HEK293 (cell line): ENCODE results near the gene ZCCHC7.

ENCODE experiments used
- ATF2 ChIP-seq: fragments of 450-650 bp; formaldehyde crosslinking; IDR thresholded peaks from 2 replicates; pipeline ENCODE4 v1.5.1; 2016; ENCODE audit warnings: missing biosample characterization, missing genetic modification characterization, low read depth
- GLI2 ChIP-seq: fragments of 450-650 bp; formaldehyde crosslinking; IDR thresholded peaks from 2 replicates; pipeline ENCODE4; 2017; ENCODE audit warnings: missing biosample characterization, missing genetic modification characterization, low read depth, borderline replicate concordance
- HOXD13 ChIP-seq: sonication (generic); formaldehyde crosslinking; IDR thresholded peaks from 2 replicates; pipeline ENCODE4 v1.8.0; 2022; ENCODE audit warnings: missing genetic modification reagents, borderline replicate concordance
- KLF10 ChIP-seq: fragments of 450-650 bp; IDR thresholded peaks from 2 replicates; pipeline ENCODE4 v1.5.1; 2018; ENCODE audit warnings: missing biosample characterization, mild to moderate bottlenecking, missing genetic modification characterization
- KLF7 ChIP-seq: fragments of 450-650 bp; formaldehyde crosslinking; IDR thresholded peaks from 2 replicates; pipeline ENCODE4 v1.5.1; 2016; ENCODE audit warnings: missing biosample characterization, missing genetic modification characterization, borderline replicate concordance
- ZBTB21 ChIP-seq: fragments of 450-650 bp; formaldehyde crosslinking; IDR thresholded peaks from 2 replicates; pipeline ENCODE4 v1.5.1; 2017; ENCODE audit warnings: missing biosample characterization, missing genetic modification characterization
- ZEB2 ChIP-seq: fragments of 450-650 bp; formaldehyde crosslinking; IDR thresholded peaks from 2 replicates; pipeline ENCODE4 v1.5.1; 2016; ENCODE audit warnings: missing biosample characterization, missing genetic modification characterization
- ZFP37 ChIP-seq: fragments of 450-650 bp; formaldehyde crosslinking; IDR thresholded peaks from 2 replicates; pipeline ENCODE4 v1.5.1; 2016; ENCODE audit warnings: missing biosample characterization, missing genetic modification characterization
- ZNF10 ChIP-seq: fragments of 450-650 bp; formaldehyde crosslinking; IDR thresholded peaks from 2 replicates; pipeline ENCODE4 v1.5.1; 2017; ENCODE audit warnings: missing biosample characterization, missing genetic modification characterization
- ZNF211 ChIP-seq: fragments of 450-650 bp; formaldehyde crosslinking; IDR thresholded peaks from 2 replicates; pipeline ENCODE4 v1.5.1; 2016; ENCODE audit warnings: low read depth, missing biosample characterization, missing genetic modification characterization
- ZNF239 ChIP-seq: fragments of 450-650 bp; formaldehyde crosslinking; IDR thresholded peaks from 2 replicates; pipeline ENCODE4 v1.5.1; 2016; ENCODE audit warnings: missing biosample characterization, missing genetic modification characterization
- ZNF518A ChIP-seq: fragments of 450-650 bp; formaldehyde crosslinking; conservative IDR thresholded peaks from 2 replicates; pipeline ENCODE4 v1.5.1; 2016; ENCODE audit warnings: low read depth, missing biosample characterization, missing genetic modification characterization
- ZNF530 ChIP-seq: fragments of 450-650 bp; formaldehyde crosslinking; IDR thresholded peaks from 2 replicates; pipeline ENCODE4 v1.5.1; 2016; ENCODE audit warnings: low read depth, missing biosample characterization, missing genetic modification characterization
- ZNF600 ChIP-seq: fragments of 450-650 bp; formaldehyde crosslinking; IDR thresholded peaks from 2 replicates; pipeline ENCODE4 v1.5.1; 2016; ENCODE audit warnings: missing biosample characterization, missing genetic modification characterization
- ZNF610 ChIP-seq: fragments of 450-650 bp; formaldehyde crosslinking; IDR thresholded peaks from 2 replicates; pipeline ENCODE4 v1.5.1; 2016; ENCODE audit warnings: missing biosample characterization, missing genetic modification characterization, borderline replicate concordance
- ZNF623 ChIP-seq: fragments of 450-650 bp; formaldehyde crosslinking; IDR thresholded peaks from 2 replicates; pipeline ENCODE4 v1.5.1; 2016; ENCODE audit warnings: missing biosample characterization, missing genetic modification characterization
- ZNF660 ChIP-seq: fragments of 450-650 bp; IDR thresholded peaks from 2 replicates; pipeline ENCODE4 v1.5.1; 2018; ENCODE audit warnings: missing biosample characterization, mild to moderate bottlenecking, missing genetic modification characterization
- ZNF692 ChIP-seq: fragments of 450-650 bp; formaldehyde crosslinking; IDR thresholded peaks from 2 replicates; pipeline ENCODE4 v1.5.1; 2016; ENCODE audit warnings: missing biosample characterization, missing genetic modification characterization
- ZNF776 ChIP-seq: fragments of 450-650 bp; formaldehyde crosslinking; IDR thresholded peaks from 2 replicates; pipeline ENCODE4 v1.5.0; 2017; ENCODE audit warnings: missing biosample characterization, missing genetic modification characterization, borderline replicate concordance
- ZSCAN23 ChIP-seq: fragments of 450-650 bp; formaldehyde crosslinking; IDR thresholded peaks from 2 replicates; pipeline ENCODE4 v1.5.1; 2016; ENCODE audit warnings: missing biosample characterization, missing genetic modification characterization
- TF ChIP-seq, protein P1 (sequence below): fragments of 450-650 bp; formaldehyde crosslinking; IDR thresholded peaks from 2 replicates; pipeline ENCODE4 v1.5.1; 2016; ENCODE audit warnings: missing biosample characterization, missing genetic modification characterization, low read depth
- TF ChIP-seq, protein P2 (sequence below): fragments of 450-650 bp; formaldehyde crosslinking; IDR thresholded peaks from 2 replicates; pipeline ENCODE4 v1.5.1; 2017; ENCODE audit warnings: missing biosample characterization, missing genetic modification characterization
- TF ChIP-seq, protein P3 (sequence below): fragments of 450-650 bp; formaldehyde crosslinking; optimal IDR thresholded peaks from 2 replicates; pipeline ENCODE3; 2016; ENCODE audit warnings: missing biosample characterization, mild to moderate bottlenecking, missing genetic modification characterization
- TF ChIP-seq, protein P4 (sequence below): fragments of 450-650 bp; formaldehyde crosslinking; IDR thresholded peaks from 2 replicates; pipeline ENCODE4 v1.5.1; 2017; ENCODE audit warnings: missing biosample characterization, missing genetic modification characterization

Gene ZCCHC7

GRCh38 chr9:37290940-37291485 is 170.6 kb downstream of the ZCCHC7 start (continued):
- TF ChIP-seq ZNF776 (tag by site-specific recombination) (no peak), ZBTB21 (0 out of 2 replicates have a peak, but pooled peaks have one; percentile 17), KLF10 (tag by site-specific recombination) (no peak), ZNF600 (tag by site-specific recombination) (no peak), ATF2 (tag by site-specific recombination) (peak; percentile 77; the same call in 1 of the 2 replicates), GLI2 (tag by site-specific recombination) (no peak), ZNF623 (tag by site-specific recombination) (no peak), ZSCAN23 (tag by site-specific recombination) (no peak), ZNF530 (tag by site-specific recombination) (no peak), ZFP37 (tag by site-specific recombination) (no peak), KLF7 (tag by site-specific recombination) (no peak), ZNF239 (tag by site-specific recombination) (no peak), ZNF518A (0 out of 2 replicates have a peak, but pooled peaks have one; percentile 32), ZNF692 (tag by site-specific recombination) (0 out of 2 replicates have a peak, but pooled peaks have one; percentile 42), ZNF610 (tag by site-specific recombination) (no peak), HOXD13 (CRISPR knock-in tag) (no peak), ZNF211 (no peak), ZNF10 (tag by site-specific recombination) (no peak), ZEB2 (tag by site-specific recombination) (peak; percentile 73), ZNF660 (peak; percentile 79)
- TF ChIP-seq, protein P1, sequence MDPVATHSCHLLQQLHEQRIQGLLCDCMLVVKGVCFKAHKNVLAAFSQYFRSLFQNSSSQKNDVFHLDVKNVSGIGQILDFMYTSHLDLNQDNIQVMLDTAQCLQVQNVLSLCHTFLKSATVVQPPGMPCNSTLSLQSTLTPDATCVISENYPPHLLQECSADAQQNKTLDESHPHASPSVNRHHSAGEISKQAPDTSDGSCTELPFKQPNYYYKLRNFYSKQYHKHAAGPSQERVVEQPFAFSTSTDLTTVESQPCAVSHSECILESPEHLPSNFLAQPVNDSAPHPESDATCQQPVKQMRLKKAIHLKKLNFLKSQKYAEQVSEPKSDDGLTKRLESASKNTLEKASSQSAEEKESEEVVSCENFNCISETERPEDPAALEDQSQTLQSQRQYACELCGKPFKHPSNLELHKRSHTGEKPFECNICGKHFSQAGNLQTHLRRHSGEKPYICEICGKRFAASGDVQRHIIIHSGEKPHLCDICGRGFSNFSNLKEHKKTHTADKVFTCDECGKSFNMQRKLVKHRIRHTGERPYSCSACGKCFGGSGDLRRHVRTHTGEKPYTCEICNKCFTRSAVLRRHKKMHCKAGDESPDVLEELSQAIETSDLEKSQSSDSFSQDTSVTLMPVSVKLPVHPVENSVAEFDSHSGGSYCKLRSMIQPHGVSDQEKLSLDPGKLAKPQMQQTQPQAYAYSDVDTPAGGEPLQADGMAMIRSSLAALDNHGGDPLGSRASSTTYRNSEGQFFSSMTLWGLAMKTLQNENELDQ = no peak
- TF ChIP-seq, protein P2, sequence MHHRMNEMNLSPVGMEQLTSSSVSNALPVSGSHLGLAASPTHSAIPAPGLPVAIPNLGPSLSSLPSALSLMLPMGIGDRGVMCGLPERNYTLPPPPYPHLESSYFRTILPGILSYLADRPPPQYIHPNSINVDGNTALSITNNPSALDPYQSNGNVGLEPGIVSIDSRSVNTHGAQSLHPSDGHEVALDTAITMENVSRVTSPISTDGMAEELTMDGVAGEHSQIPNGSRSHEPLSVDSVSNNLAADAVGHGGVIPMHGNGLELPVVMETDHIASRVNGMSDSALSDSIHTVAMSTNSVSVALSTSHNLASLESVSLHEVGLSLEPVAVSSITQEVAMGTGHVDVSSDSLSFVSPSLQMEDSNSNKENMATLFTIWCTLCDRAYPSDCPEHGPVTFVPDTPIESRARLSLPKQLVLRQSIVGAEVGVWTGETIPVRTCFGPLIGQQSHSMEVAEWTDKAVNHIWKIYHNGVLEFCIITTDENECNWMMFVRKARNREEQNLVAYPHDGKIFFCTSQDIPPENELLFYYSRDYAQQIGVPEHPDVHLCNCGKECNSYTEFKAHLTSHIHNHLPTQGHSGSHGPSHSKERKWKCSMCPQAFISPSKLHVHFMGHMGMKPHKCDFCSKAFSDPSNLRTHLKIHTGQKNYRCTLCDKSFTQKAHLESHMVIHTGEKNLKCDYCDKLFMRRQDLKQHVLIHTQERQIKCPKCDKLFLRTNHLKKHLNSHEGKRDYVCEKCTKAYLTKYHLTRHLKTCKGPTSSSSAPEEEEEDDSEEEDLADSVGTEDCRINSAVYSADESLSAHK (tag by site-specific recombination) = no peak
- TF ChIP-seq, protein P3, sequence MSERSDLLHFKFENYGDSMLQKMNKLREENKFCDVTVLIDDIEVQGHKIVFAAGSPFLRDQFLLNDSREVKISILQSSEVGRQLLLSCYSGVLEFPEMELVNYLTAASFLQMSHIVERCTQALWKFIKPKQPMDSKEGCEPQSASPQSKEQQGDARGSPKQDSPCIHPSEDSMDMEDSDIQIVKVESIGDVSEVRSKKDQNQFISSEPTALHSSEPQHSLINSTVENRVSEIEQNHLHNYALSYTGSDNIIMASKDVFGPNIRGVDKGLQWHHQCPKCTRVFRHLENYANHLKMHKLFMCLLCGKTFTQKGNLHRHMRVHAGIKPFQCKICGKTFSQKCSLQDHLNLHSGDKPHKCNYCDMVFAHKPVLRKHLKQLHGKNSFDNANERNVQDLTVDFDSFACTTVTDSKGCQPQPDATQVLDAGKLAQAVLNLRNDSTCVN (tag by site-specific recombination) = no peak
- TF ChIP-seq, protein P4, sequence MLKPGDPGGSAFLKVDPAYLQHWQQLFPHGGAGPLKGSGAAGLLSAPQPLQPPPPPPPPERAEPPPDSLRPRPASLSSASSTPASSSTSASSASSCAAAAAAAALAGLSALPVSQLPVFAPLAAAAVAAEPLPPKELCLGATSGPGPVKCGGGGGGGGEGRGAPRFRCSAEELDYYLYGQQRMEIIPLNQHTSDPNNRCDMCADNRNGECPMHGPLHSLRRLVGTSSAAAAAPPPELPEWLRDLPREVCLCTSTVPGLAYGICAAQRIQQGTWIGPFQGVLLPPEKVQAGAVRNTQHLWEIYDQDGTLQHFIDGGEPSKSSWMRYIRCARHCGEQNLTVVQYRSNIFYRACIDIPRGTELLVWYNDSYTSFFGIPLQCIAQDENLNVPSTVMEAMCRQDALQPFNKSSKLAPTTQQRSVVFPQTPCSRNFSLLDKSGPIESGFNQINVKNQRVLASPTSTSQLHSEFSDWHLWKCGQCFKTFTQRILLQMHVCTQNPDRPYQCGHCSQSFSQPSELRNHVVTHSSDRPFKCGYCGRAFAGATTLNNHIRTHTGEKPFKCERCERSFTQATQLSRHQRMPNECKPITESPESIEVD (tag by site-specific recombination) = peak; percentile 78
